ENCODE data around the gene TMEM62. TPM values are rescaled to one million over a fixed set of nuclear protein-coding genes. Genes with fewer than 3 reads are reported as not detected.

The TMEM62 gene
- total and polyA plus RNA-seq, 9 of the 15 experiments (the other 6 are each of a cell fraction or from before 2014, with no cell fraction given): 4.4 to 16.6 (median 11.1) TPM

DNA sequence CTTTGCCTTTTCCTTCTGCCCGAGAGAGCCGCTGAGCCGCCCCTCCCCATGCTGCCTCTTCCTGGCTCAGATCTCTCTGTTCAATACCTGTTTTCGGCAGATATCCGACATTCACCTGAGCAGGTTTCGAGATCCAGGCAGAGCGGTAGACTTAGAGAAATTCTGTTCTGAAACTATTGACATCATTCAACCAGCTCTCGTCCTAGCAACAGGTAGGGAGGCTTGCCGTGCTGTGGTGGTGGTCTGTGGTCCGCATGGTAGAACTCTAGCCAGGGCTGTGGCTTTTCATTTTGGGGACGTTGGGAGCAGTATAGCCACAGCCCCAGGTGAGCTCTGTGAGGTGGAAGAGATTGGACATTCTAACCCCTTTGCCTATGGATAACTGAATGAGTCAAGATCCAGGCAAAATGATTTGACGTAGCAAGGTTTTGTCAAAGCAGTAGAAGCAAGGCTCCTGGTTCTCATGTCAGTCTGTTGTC lies 810 bp downstream of the TMEM62 start:
- POLR2A ChIA-PET: interaction anchor here (0.6 kb wide), 3 partner anchors 32 to 861 kb away, joined by 3 read pairs; no protein-coding TSS in a partner anchor
- ATAC-seq (peak; percentile 18), DNase-seq (ENCODE audit: extremely low read depth in 1 of 4, low spot score in 3 of 4) (peak in 2 of 4 experiments; percentile 22 to 23), FAIRE-seq (peak; percentile 68)
- Histone ChIP-seq H4K20me1 (replicated peaks; ENCODE audit: control insufficient read depth, insufficient read depth, low read length) (no peaks in the 10 kb centered on the region), H3K27me3 (ENCODE audit: control insufficient read depth in 2 of 2, insufficient read depth in 2 of 2, low read length in 2 of 2) (no peaks in the 10 kb centered on the region), H3K79me2 (ENCODE audit: control insufficient read depth, insufficient read depth, low read length) (peaks cover 18% of the 10 kb centered on the region; the same call in 2 of the 3 replicates), H2AFZ (ENCODE audit: low read depth, low read length) (peak overlapping the region; percentile 97), H3K4me2 (ENCODE audit: insufficient read depth, low read length) (peak overlapping the region; percentile 92), H3K27ac (ENCODE audit: extremely low read depth, low read depth, low read length) (peak overlapping the region; percentile 74; the same call in 2 of the 3 replicates), H3K4me3 (peak overlapping the region; percentile 62), H3K9me1 (ENCODE audit: control insufficient read depth, insufficient read depth, low read length) (no peaks in the 10 kb centered on the region), H3K36me3 (ENCODE audit: control insufficient read depth, insufficient read depth, low read length) (peaks cover 33% of the 10 kb centered on the region), H3K9me3 (replicated peaks; ENCODE audit: control insufficient read depth, insufficient read depth, low read depth, low read length) (0 out of 2 replicates have a peak, but pooled peaks cover 3% of the 10 kb centered on the region), H3K4me1 (replicated peaks in 1 of 2; ENCODE audit: control insufficient read depth in 2 of 2, insufficient read depth in 2 of 2, low read length in 2 of 2) (peaks cover 0 to 14% of the 10 kb centered on the region in 2 experiments; a peak in 3 of 5 replicates), H3K9ac (ENCODE audit: insufficient read depth in 1 of 2, low read depth in 2 of 2, low read length in 2 of 2) (peak overlapping the region; percentile 77 to 94)
- no TSS peak for BruUV-seq (replicated peaks)
- CTCF ChIA-PET (ENCODE audit: low intra/inter-chr PET ratio): no interaction called here
- in situ Hi-C loops (cut with MboI) (no loop called here), intact Hi-C loops (cut with micrococcal nuclease) (no loop called here)
- WGBS (ENCODE audit: insufficient coverage, low coverage, missing lambda C conversion rate): 5% methylated on average over 12 of the region's 12 CpGs
- no peak for TF ChIP-seq NCOA1 (IDR thresholded peaks at IDR 0.05; ENCODE audit: low read depth)
- no peak for TF ChIP-seq SMAD1 (IDR thresholded peaks at IDR 0.05; ENCODE audit: low read depth, low read length, partially characterized antibody)
- TF ChIP-seq, protein P1, sequence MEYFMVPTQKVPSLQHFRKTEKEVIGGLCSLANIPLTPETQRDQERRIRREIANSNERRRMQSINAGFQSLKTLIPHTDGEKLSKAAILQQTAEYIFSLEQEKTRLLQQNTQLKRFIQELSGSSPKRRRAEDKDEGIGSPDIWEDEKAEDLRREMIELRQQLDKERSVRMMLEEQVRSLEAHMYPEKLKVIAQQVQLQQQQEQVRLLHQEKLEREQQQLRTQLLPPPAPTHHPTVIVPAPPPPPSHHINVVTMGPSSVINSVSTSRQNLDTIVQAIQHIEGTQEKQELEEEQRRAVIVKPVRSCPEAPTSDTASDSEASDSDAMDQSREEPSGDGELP (CRISPR knock-in tag; IDR thresholded peaks at IDR 0.05; ENCODE audit: borderline replicate concordance): 0 out of 2 replicates have a peak, but pooled peaks have one; percentile 32
- TF ChIP-seq THRAP3 (IDR thresholded peaks at IDR 0.05; ENCODE audit: borderline replicate concordance): no peak
- TF ChIP-seq, protein P2, sequence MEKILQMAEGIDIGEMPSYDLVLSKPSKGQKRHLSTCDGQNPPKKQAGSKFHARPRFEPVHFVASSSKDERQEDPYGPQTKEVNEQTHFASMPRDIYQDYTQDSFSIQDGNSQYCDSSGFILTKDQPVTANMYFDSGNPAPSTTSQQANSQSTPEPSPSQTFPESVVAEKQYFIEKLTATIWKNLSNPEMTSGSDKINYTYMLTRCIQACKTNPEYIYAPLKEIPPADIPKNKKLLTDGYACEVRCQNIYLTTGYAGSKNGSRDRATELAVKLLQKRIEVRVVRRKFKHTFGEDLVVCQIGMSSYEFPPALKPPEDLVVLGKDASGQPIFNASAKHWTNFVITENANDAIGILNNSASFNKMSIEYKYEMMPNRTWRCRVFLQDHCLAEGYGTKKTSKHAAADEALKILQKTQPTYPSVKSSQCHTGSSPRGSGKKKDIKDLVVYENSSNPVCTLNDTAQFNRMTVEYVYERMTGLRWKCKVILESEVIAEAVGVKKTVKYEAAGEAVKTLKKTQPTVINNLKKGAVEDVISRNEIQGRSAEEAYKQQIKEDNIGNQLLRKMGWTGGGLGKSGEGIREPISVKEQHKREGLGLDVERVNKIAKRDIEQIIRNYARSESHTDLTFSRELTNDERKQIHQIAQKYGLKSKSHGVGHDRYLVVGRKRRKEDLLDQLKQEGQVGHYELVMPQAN (IDR thresholded peaks at IDR 0.05; ENCODE audit: borderline replicate concordance): 0 out of 2 replicates have a peak, but pooled peaks have one; percentile 19
- no peak for TF ChIP-seq BRD9 (IDR thresholded peaks at IDR 0.05; ENCODE audit: low read depth, partially characterized antibody)
- TF ChIP-seq ZEB2 (IDR thresholded peaks at IDR 0.05): 0 out of 2 replicates have a peak, but pooled peaks have one; percentile 5
- no peak for TF ChIP-seq ZNF146 (CRISPR knock-in tag; IDR thresholded peaks at IDR 0.05; ENCODE audit: unreplicated experiment)
- TF ChIP-seq, protein P3, sequence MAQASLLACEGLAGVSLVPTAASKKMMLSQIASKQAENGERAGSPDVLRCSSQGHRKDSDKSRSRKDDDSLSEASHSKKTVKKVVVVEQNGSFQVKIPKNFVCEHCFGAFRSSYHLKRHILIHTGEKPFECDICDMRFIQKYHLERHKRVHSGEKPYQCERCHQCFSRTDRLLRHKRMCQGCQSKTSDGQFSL (CRISPR knock-in tag; IDR thresholded peaks at IDR 0.05): no peak
- TF ChIP-seq, protein P3 (tag; IDR thresholded peaks at IDR 0.05): no peak
- TF ChIP-seq, protein P4, sequence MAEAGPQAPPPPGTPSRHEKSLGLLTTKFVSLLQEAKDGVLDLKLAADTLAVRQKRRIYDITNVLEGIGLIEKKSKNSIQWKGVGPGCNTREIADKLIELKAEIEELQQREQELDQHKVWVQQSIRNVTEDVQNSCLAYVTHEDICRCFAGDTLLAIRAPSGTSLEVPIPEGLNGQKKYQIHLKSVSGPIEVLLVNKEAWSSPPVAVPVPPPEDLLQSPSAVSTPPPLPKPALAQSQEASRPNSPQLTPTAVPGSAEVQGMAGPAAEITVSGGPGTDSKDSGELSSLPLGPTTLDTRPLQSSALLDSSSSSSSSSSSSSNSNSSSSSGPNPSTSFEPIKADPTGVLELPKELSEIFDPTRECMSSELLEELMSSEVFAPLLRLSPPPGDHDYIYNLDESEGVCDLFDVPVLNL (CRISPR knock-in tag; IDR thresholded peaks at IDR 0.05; ENCODE audit: low read depth): 0 out of 2 replicates have a peak, but pooled peaks have one; percentile 2

Measured in K562 (cell line).